Adrenal gland (tissue), 5 donors: Measurements from ENCODE around the gene SLC46A3.

Source experiments
- POLR2A ChIP-seq, 2 donors: fragments of 450-650 bp; IDR thresholded peaks; one replicate each; pipeline ENCODE4 v1.6.1; 2017; ENCODE audit warnings: antibody characterized with exemption in 2 of 2, mild to moderate bottlenecking in 2 of 2, moderate library complexity in 1 of 2
- TF ChIP-seq, protein P1 (sequence below), 6 experiments: fragments of 450-650 bp in 4 of 6; fragments of 200-600 bp in 2 of 6; sonication (generic) in 1 of 6; IDR thresholded peaks; 1 replicate in 5 of 6; 2 replicates in 1 of 6; pipeline versions ENCODE4 v1.5.1 to v1.8.0; 2016 to 2021; ENCODE audit warnings: antibody characterized with exemption in 6 of 6, mild to moderate bottlenecking in 2 of 6, moderate library complexity in 1 of 6
- donor health status: DM: no; HTN: no; CAD: no.

DNA sequence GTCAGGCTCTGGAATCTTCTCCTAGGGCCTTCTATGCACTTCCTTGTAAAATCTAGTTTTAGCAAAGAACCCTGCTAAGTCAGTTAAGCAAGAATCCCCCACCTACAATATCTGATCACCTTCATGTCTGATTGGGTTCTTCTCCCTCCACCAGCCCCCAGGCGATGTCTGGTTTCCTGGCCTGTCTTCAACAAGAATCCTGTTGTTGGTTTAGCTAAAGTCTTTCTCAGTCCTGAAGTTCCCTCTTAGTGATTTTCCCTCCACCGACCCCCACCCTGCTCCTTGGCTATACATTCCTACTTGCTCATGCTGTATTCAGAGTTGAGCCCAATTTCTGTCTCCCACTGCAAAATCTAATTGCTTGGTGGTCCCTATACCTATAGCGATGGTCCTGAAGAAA, 35.2 kb upstream of the SLC46A3 start:
- TF ChIP-seq, protein P1, sequence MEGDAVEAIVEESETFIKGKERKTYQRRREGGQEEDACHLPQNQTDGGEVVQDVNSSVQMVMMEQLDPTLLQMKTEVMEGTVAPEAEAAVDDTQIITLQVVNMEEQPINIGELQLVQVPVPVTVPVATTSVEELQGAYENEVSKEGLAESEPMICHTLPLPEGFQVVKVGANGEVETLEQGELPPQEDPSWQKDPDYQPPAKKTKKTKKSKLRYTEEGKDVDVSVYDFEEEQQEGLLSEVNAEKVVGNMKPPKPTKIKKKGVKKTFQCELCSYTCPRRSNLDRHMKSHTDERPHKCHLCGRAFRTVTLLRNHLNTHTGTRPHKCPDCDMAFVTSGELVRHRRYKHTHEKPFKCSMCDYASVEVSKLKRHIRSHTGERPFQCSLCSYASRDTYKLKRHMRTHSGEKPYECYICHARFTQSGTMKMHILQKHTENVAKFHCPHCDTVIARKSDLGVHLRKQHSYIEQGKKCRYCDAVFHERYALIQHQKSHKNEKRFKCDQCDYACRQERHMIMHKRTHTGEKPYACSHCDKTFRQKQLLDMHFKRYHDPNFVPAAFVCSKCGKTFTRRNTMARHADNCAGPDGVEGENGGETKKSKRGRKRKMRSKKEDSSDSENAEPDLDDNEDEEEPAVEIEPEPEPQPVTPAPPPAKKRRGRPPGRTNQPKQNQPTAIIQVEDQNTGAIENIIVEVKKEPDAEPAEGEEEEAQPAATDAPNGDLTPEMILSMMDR (IDR thresholded peaks at IDR 0.05): no peak
- no peak for TF ChIP-seq POLR2A (IDR thresholded peaks at IDR 0.05)
